K562 (cell line): ENCODE data around the gene CATSPER3. TPM values are rescaled to one million over a fixed set of nuclear protein-coding genes. Genes with fewer than 3 reads are reported as not detected.

Experiments
- ATAC-seq: fragments of 200-7000 bp; cut with Tn5 transposase; 3 replicates; pipeline ENCODE4 v1.9.1; 2020; ENCODE audit warnings: moderate library complexity
- BruUV-seq: library from RNA; stranded (reverse); fragments of 400-500 nt; replicated peaks from 2 replicates; lab custom pipeline; 2021; lab: Mats Ljungman, UMichigan
- CTCF ChIA-PET: fragments of 300-600 bp; formaldehyde crosslinking; extraction: SDS; loops from one replicate; lab custom pipeline; 2021; ENCODE audit warnings: low intra/inter-chr PET ratio; lab: Yijun Ruan, JAX
- POLR2A ChIA-PET: fragments of 300-600, 350-650 bp; sonication (Branson Sonifier 250); formaldehyde crosslinking; extraction: SDS; loops from one replicate; lab custom pipeline; 2021; ENCODE audit warnings: antibody characterized with exemption, inconsistent platforms; lab: Yijun Ruan, JAX
- DNase-seq, 4 experiments: peaks; one replicate each; pipeline versions ENCODE4 v3.0.0 to v3.0.0-alpha.2; 2011 to 2018; ENCODE audit warnings: low spot score in 3 of 4, mixed read lengths in 3 of 4; ENCODE audit errors: extremely low read depth in 1 of 4
- FAIRE-seq: peaks from 2 replicates; lab custom pipeline; 2011; peaks lifted over from hg19 to GRCh38; lab: Jason Lieb, UNC
- H2AFZ ChIP-seq: 2 replicates; pipeline ENCODE4 v1.6.0; 2011; ENCODE audit warnings: low read depth, low read length, control low read depth, inconsistent platforms
- H3K27ac ChIP-seq: fragments of 200-600 bp; 3 replicates; pipeline ENCODE4 v1.8.0; 2011; ENCODE audit warnings: low read depth, mild to moderate bottlenecking, control low read depth, inconsistent platforms, low read length, moderate library complexity, mixed read lengths; ENCODE audit errors: extremely low read depth
- H3K27me3 ChIP-seq, 2 experiments: fragments of 300-600 bp in 1 of 2; 2 replicates in 1 of 2; 3 replicates in 1 of 2; pipeline versions ENCODE4 v1.6.0 to v1.8.0; 2011; ENCODE audit warnings: inconsistent platforms in 2 of 2, low read length in 2 of 2, mild to moderate bottlenecking in 1 of 2, mixed read lengths in 1 of 2, moderate library complexity in 1 of 2; ENCODE audit not compliant: control insufficient read depth in 2 of 2, insufficient read depth in 2 of 2
- H3K36me3 ChIP-seq: fragments of 300-600 bp; 3 replicates; pipeline ENCODE4 v1.8.0; 2011; ENCODE audit warnings: mild to moderate bottlenecking, low read length, inconsistent platforms; ENCODE audit not compliant: control insufficient read depth, insufficient read depth
- H3K4me1 ChIP-seq, 2 experiments: fragments of 200-600 bp in 1 of 2; replicated peaks in 1 of 2; 2 replicates in 1 of 2; 3 replicates in 1 of 2; pipeline versions ENCODE4 v1.5.1 to v1.8.0; 2011; ENCODE audit warnings: inconsistent platforms in 2 of 2, low read length in 2 of 2, mild to moderate bottlenecking in 1 of 2, mixed read lengths in 1 of 2, moderate library complexity in 1 of 2; ENCODE audit not compliant: control insufficient read depth in 2 of 2, insufficient read depth in 2 of 2
- H3K4me2 ChIP-seq: 2 replicates; pipeline ENCODE4 v1.6.1; 2011; ENCODE audit warnings: low read length, control low read depth, inconsistent platforms, mixed read lengths; ENCODE audit not compliant: insufficient read depth
- H3K4me3 ChIP-seq: fragments of 200-600 bp; sonication (generic), shearing (Covaris generic); 2 replicates; pipeline ENCODE4 v1.5.1; 2016; ENCODE audit warnings: control low read depth, inconsistent platforms
- H3K79me2 ChIP-seq: fragments of 200-600 bp; 3 replicates; pipeline ENCODE4 v1.8.0; 2011; ENCODE audit warnings: low read length, inconsistent platforms; ENCODE audit not compliant: control insufficient read depth, insufficient read depth
- H3K9ac ChIP-seq, 2 experiments: 2 replicates each; pipeline versions ENCODE4 v1.6.0 to v1.6.1; 2011; ENCODE audit warnings: low read depth in 2 of 2, low read length in 2 of 2, control low read depth in 1 of 2, inconsistent platforms in 1 of 2, mild to moderate bottlenecking in 1 of 2, mixed read lengths in 1 of 2; ENCODE audit not compliant: insufficient read depth in 1 of 2
- H3K9me1 ChIP-seq: one replicate; pipeline ENCODE4 v1.6.0; 2011; ENCODE audit warnings: inconsistent platforms, mild to moderate bottlenecking, low read length, moderate library complexity; ENCODE audit not compliant: control insufficient read depth, insufficient read depth
- H3K9me3 ChIP-seq: replicated peaks from 2 replicates; pipeline ENCODE4 v1.5.1; 2011; ENCODE audit warnings: low read depth, low read length, inconsistent platforms; ENCODE audit not compliant: control insufficient read depth, insufficient read depth
- H4K20me1 ChIP-seq: replicated peaks from 2 replicates; pipeline ENCODE4 v1.6.1; 2011; ENCODE audit warnings: low read length, inconsistent platforms, mixed read lengths; ENCODE audit not compliant: control insufficient read depth, insufficient read depth
- CXXC5 ChIP-seq: fragments of 250-450 bp; sonication (Bioruptor Pico); IDR thresholded peaks from 2 replicates; pipeline ENCODE4 v1.8.0; 2022; ENCODE audit warnings: inconsistent platforms, mild to moderate bottlenecking, moderate library complexity
- HMG20B ChIP-seq: fragments of 250-450 bp; sonication (Bioruptor Pico); IDR thresholded peaks from 2 replicates; pipeline ENCODE4 v1.5.0; 2021; ENCODE audit warnings: mild to moderate bottlenecking
- RAD21 ChIP-seq, 2 experiments: fragments of 250-450 bp in 1 of 2; fragments of 450-650 bp in 1 of 2; sonication (Bioruptor Pico) in 1 of 2; formaldehyde crosslinking in 1 of 2; IDR thresholded peaks in 1 of 2; conservative IDR thresholded peaks in 1 of 2; 2 replicates each; pipeline versions ENCODE4 v1.4.0 to v1.8.0; 2020 to 2022; ENCODE audit warnings: mild to moderate bottlenecking in 2 of 2, moderate library complexity in 1 of 2
- SMAD1 ChIP-seq: fragments of 150-350 bp; IDR thresholded peaks from 2 replicates; pipeline ENCODE4 v1.6.1; 2014; ENCODE audit warnings: low read length, low read depth; ENCODE audit not compliant: partially characterized antibody
- ZNF224 ChIP-seq: sonication (generic); formaldehyde crosslinking; IDR thresholded peaks from 2 replicates; pipeline ENCODE4 v1.8.0; 2022; ENCODE audit warnings: mild to moderate bottlenecking, missing genetic modification reagents
- WGBS: fragments of 100-300 bp; shearing (Covaris generic); methylation state at CpG from one replicate; pipeline ENCODE4 v1.1.6; 2016; ENCODE audit warnings: low coverage, mixed read lengths; ENCODE audit not compliant: insufficient coverage; ENCODE audit errors: missing lambda C conversion rate; 5-methylcytosine and 5-hydroxymethylcytosine counted together
- in situ Hi-C: fragments of 300-500 bp; cut with MboI; formaldehyde crosslinking; loops from 4 replicates; pipeline ENCODE4 v1.15.0; 2018; ENCODE audit warnings: inconsistent platforms, mixed read lengths
- intact Hi-C: fragments of 100-400 bp; cut with micrococcal nuclease; formaldehyde crosslinking; loops from 2 replicates; pipeline ENCODE4 v1.14.2; 2022
- polyA plus RNA-seq, 8 experiments: library from polyadenylated mRNA; depleted of rRNA in 4 of 8; stranded (reverse) in 5 of 8; unstranded in 3 of 8; fragments of >200 nt; fragmentation: Nextera tagmentation in 2 of 8; fragmentation: Illumina TruSeq in 1 of 8; extraction: Ambion mirVana in 2 of 8; extraction: Trizol in 1 of 8; gene quantifications; 2 replicates each; pipeline versions ENCODE4 v1.2.1 to v1.2.3, GENCODE V29; 2011 to 2014; ENCODE audit warnings: inconsistent platforms in 1 of 8, missing spikeins in 1 of 8
- total RNA-seq, 7 experiments: library from RNA; depleted of rRNA in 6 of 7; stranded (reverse); fragments of >200 nt in 6 of 7; fragmentation: Illumina TruSeq in 2 of 7; extraction: Trizol in 2 of 7; gene quantifications; 2 replicates each; pipeline versions ENCODE4 v1.2.1 to v1.2.3, GENCODE V29; 2011 to 2021; ENCODE audit warnings: low replicate concordance in 1 of 7
- TF ChIP-seq, protein P1 (sequence below), 2 experiments: fragments of 450-650 bp; formaldehyde crosslinking in 1 of 2; IDR thresholded peaks; 2 replicates each; pipeline versions ENCODE4 v1.4.0 to v1.6.1; 2014 to 2020; ENCODE audit warnings: mild to moderate bottlenecking in 2 of 2, borderline replicate concordance in 1 of 2, low read depth in 1 of 2
- TF ChIP-seq, protein P2 (sequence below): fragments of 250-450 bp; sonication (Bioruptor Pico); IDR thresholded peaks from 2 replicates; pipeline ENCODE4 v1.4.0; 2020; ENCODE audit warnings: borderline replicate concordance

Gene CATSPER3
- total and polyA plus RNA-seq, 9 of the 15 experiments (the other 6 are each of a cell fraction or from before 2014, with no cell fraction given), result 0.14 to 1.5 (median 0.49) TPM

DNA sequence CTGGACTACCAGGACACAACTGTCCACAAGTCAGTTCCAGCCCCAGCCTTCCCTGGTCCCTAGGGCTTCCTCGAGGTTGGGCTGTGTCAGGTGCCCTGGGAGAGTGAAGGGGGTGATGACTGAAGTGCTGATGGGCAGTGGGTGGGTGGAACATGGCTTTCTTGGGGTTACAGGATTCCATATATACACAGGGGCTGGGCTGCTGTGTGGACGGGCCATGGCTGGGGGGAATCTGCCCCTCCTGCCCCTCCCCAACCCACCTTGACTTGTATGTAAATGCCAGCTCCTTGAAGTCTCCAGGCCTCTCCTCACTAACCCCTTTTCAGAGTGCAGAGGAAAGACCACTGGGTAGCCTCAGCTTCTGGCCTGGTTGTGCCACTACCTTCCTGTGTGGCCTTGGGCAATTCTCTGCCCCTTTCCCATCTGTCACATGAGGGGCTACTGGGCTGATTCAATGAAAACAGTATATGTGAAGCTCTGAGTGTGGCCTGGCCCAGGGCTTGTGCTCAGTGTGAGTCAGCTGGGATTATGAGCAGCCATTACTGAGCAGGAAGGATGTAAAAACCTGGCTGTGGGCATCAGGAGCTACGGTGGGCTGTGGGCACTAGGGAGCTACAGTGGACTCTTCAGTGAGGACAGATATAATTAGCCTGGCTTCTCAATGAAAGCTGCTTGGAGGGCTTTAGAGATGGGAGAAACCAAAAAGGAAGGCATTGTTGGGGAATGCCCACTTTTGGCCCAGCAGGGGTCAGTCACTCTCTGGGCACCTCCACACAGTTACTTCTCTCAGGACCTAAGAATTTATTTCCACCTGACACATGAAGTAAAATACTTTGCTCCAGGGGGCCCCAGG is 43.0 kb downstream of the CATSPER3 start:
- no peak overlapping the region for H3K4me2 ChIP-seq
- BruUV-seq, result no TSS peak
- no peak overlapping the region; a peak in 1 of 4 replicates for H3K9ac ChIP-seq
- WGBS, result 54% methylated on average over 3 of the region's 3 CpGs
- POLR2A ChIA-PET, result interaction anchor here (0.6 to 6.1 kb wide), 5 partner anchors 11 to 317 kb away, joined by 3 to 35 read pairs (median 3); no protein-coding TSS in a partner anchor
- in situ Hi-C loops, result loop anchor here (10.0 kb wide), 1 partner anchor 324 kb away; no protein-coding TSS in a partner anchor
- no peaks in the 10 kb centered on the region; the same call in 1 of the 2 replicates for H4K20me1 ChIP-seq
- DNase-seq (no peak), FAIRE-seq (peak; percentile 44), ATAC-seq (peak; percentile 59)
- H3K4me1 ChIP-seq, result peaks cover 0 to 3% of the 10 kb centered on the region in 2 experiments; a peak in 1 of 5 replicates
- CTCF ChIA-PET, result interaction anchor here (0.9 to 1.4 kb wide), 2 partner anchors 176 to 193 kb away, joined by 3 to 5 read pairs; no protein-coding TSS in a partner anchor
- intact Hi-C loops, result loop anchor here (10.0 kb wide), 2 partner anchors 174 to 324 kb away; no protein-coding TSS in a partner anchor
- H3K9me3 ChIP-seq, result no peaks in the 10 kb centered on the region
- H3K9me1 ChIP-seq, result no peaks in the 10 kb centered on the region
- H2AFZ ChIP-seq, result no peak overlapping the region
- H3K27ac ChIP-seq, result no peak overlapping the region
- no peak overlapping the region for H3K4me3 ChIP-seq
- H3K79me2 ChIP-seq, result no peaks in the 10 kb centered on the region
- no peaks in the 10 kb centered on the region for H3K27me3 ChIP-seq
- H3K36me3 ChIP-seq, result no peaks in the 10 kb centered on the region
- TF ChIP-seq, protein P1, sequence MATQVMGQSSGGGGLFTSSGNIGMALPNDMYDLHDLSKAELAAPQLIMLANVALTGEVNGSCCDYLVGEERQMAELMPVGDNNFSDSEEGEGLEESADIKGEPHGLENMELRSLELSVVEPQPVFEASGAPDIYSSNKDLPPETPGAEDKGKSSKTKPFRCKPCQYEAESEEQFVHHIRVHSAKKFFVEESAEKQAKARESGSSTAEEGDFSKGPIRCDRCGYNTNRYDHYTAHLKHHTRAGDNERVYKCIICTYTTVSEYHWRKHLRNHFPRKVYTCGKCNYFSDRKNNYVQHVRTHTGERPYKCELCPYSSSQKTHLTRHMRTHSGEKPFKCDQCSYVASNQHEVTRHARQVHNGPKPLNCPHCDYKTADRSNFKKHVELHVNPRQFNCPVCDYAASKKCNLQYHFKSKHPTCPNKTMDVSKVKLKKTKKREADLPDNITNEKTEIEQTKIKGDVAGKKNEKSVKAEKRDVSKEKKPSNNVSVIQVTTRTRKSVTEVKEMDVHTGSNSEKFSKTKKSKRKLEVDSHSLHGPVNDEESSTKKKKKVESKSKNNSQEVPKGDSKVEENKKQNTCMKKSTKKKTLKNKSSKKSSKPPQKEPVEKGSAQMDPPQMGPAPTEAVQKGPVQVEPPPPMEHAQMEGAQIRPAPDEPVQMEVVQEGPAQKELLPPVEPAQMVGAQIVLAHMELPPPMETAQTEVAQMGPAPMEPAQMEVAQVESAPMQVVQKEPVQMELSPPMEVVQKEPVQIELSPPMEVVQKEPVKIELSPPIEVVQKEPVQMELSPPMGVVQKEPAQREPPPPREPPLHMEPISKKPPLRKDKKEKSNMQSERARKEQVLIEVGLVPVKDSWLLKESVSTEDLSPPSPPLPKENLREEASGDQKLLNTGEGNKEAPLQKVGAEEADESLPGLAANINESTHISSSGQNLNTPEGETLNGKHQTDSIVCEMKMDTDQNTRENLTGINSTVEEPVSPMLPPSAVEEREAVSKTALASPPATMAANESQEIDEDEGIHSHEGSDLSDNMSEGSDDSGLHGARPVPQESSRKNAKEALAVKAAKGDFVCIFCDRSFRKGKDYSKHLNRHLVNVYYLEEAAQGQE (IDR thresholded peaks at IDR 0.05; ENCODE audit: borderline replicate concordance), result peak; percentile 47; the same call in 1 of the 2 replicates
- TF ChIP-seq, protein P1 (CRISPR knock-in tag; IDR thresholded peaks at IDR 0.05; ENCODE audit: low read depth), result no peak
- TF ChIP-seq, protein P2, sequence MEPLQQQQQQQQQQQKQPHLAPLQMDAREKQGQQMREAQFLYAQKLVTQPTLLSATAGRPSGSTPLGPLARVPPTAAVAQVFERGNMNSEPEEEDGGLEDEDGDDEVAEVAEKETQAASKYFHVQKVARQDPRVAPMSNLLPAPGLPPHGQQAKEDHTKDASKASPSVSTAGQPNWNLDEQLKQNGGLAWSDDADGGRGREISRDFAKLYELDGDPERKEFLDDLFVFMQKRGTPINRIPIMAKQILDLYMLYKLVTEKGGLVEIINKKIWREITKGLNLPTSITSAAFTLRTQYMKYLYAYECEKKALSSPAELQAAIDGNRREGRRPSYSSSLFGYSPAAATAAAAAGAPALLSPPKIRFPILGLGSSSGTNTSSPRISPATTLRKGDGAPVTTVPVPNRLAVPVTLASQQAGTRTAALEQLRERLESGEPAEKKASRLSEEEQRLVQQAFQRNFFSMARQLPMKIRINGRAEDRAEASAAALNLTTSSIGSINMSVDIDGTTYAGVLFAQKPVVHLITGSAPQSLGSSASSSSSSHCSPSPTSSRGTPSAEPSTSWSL (CRISPR knock-in tag), result no peak
- TF ChIP-seq SMAD1 (no peak), HMG20B (CRISPR knock-in tag) (no peak), CXXC5 (CRISPR knock-in tag) (no peak), RAD21 (CRISPR knock-in tag; conservative IDR thresholded peaks at IDR 0.05 in 1 of 2, IDR thresholded peaks at IDR 0.05 in 1 of 2) (peak; percentile 30 to 53; a peak in 3 of 4 replicates), ZNF224 (CRISPR knock-in tag) (no peak)
